Dedifferentiated amniotic fluid mesenchymal stem cell (primary cell): ENCODE results near the gene SART1.

Source experiments
- DNase-seq: peaks from one replicate; pipeline ENCODE4 v3.0.0-alpha.2; 2016; ENCODE audit errors: extremely low spot score

The SART1 gene

GRCh38 chr11:65964906-65965305 is 3.4 kb downstream of the SART1 start:
- no peak for DNase-seq

DNA sequence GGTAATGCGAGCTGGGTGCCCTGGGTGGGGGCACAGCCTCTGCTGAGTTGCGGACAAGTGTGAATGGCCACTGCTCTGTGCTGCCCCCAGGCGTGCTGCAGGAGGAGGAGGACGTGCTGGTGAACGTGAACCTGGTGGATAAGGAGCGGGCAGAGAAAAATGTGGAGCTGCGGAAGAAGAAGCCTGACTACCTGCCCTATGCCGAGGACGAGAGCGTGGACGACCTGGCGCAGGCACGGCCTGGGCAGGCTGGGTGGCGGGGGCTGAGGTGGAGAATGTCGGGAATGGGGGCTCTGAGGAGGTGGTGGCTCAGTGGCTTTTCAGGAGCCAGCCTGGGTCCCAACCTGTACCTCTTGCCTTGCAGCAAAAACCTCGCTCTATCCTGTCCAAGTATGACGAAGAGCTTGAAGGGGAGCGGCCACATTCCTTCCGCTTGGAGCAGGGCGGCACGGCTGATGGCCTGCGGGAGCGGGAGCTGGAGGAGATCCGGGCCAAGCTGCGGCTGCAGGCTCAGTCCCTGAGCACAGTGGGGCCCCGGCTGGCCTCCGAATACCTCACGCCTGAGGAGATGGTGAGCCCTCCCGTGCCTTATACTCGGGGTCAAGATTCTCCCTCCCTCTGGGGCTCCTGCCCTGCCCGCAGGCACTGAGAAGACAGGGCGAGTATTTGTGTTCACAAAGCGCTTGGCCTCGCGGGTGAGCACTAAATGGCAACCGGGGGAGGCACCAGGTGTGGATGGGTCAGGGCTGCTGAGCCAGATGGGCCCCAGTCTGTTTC is 4.6 kb downstream of the SART1 start:
- DNase-seq = no peak

- no peak for DNase-seq
Observed at GRCh38 chr11:65967329-65967934, 5.9 kb downstream of the SART1 start.

DNA sequence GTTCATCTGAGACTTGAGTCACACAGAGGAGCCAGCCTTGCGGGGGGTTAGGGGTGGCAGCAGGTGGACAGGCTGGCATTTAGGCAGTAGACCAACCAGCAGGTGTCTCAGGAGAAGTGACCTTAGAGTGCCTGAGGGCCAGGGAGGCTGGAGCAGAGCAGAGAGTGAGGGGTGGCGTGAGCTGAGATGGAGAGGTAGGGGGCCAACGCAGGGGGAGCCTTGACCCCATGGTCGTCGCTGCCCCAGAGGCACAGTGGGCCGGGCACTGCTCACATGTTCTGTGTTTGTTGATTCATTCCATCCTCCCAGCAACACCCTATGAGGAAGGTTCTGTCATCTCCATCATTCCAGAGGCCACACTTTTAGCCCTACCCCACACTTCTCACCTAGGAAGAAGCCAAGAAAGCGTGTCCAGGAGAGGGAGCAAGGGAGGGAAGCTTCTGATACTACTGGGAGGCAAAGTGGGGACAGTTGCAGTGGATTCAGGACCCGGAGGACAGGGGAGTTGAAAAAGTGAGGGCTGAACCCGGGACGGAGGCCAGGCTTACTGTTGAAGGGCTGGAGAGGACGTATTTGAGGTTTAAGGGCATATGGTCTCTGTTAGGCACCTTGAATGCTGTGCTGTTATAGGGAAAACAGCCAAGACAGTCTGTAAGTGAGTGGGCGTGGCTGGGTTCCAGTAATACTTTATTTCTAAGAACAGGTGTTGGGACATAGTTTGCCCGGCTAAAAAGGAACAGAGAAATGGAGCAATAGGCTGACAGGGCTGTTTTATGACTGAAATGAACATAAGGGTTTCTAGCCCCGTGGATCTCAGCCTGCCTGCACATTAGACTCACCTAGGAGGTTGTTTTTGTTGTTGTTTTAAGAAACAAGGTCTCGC is 7.3 kb downstream of the SART1 start:
- DNase-seq = no peak

DNA sequence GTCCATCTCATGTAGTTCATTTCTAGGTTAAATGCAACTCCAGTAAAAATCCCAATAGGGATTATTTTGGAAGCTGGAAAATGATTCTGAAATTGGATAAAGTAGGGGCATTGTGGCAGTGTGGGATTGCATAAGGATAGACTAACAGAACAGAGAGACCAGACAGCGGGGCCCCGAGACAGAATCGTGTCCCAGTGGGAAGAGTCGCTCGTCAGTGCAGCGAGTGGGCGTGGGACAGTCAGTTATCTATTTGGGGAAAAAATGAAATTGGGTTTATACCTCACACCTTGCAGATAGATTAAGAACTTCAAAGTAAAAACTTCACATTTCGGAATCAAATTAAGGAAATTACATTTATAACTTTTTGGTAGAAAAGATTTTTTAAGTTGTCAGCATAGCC is 10.6 kb downstream of the SART1 start:
- DNase-seq = no peak

DNA sequence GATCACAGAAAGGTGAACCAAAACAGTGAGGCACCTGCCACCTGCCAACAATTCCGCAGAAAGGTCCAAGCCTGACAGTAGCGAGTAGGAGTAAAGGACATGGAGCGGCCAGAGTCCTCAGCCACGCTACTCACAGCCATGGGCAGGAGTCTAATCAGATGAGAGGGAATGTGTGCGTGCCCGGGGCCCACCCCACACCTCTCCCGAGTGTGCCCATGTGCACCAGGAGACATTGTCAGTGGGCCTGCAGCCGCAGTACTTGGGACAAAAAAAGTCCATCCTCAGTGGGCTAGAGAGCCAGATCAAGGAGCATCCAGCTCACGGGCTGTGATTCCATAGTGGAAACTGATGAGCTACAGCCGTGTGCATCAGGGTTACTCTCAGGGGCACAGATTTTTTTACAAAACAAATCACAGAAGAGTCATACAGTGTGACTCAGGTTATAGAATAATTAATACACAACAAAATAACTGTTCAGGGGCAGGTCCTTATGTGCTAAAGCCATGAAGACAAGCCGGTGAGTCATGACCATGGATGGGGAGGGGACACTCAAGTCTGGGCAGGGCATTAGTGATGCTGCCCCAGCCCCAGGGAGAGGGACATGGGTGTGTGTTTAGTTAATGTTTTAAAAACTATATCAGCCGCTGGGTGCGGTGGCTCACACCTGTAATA is 12.0 kb downstream of the SART1 start:
- DNase-seq = no peak

- no peak for DNase-seq
Observed at GRCh38 chr11:65975771-65976170, 14.2 kb downstream of the SART1 start.

DNA sequence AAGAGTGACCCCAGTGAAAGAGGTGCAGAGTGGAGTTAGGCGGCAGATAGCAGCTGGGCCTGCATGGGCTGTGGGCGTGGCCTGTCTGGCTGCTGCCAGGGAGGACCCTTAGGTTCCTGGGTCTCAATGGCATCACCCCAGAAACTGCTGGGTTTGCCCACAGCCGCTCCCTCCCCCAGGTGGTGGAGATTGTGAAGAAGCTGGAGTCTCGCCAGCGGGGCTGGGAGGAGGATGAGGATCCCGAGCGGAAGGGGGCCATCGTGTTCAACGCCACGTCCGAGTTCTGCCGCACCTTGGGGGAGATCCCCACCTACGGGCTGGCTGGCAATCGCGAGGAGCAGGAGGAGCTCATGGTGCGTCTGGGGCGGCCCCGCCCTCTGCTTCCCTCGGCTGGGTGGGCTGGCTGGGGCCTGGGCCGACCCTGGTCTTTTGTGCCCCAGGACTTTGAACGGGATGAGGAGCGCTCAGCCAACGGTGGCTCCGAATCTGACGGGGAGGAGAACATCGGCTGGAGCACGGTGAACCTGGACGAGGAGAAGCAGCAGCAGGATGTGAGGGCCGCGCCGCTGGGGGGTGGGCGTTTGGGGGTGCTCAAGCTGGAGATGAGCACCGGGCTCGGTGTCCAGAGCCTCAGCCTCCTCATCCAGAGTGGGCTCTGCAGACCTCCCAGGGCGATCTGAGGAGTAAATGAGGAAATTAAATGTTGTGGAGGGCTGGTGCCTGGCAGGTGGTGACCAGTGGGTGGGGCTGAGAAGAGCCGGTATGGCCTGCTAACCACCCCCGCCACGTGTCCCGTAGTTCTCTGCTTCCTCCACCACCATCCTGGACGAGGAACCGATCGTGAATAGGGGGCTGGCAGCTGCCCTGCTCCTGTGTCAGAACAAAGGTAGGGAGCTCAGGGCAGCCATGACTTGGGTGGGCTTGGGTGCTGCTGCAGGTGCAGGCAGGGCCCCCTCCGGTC is 15.0 kb downstream of the SART1 start:
- no peak for DNase-seq

DNA sequence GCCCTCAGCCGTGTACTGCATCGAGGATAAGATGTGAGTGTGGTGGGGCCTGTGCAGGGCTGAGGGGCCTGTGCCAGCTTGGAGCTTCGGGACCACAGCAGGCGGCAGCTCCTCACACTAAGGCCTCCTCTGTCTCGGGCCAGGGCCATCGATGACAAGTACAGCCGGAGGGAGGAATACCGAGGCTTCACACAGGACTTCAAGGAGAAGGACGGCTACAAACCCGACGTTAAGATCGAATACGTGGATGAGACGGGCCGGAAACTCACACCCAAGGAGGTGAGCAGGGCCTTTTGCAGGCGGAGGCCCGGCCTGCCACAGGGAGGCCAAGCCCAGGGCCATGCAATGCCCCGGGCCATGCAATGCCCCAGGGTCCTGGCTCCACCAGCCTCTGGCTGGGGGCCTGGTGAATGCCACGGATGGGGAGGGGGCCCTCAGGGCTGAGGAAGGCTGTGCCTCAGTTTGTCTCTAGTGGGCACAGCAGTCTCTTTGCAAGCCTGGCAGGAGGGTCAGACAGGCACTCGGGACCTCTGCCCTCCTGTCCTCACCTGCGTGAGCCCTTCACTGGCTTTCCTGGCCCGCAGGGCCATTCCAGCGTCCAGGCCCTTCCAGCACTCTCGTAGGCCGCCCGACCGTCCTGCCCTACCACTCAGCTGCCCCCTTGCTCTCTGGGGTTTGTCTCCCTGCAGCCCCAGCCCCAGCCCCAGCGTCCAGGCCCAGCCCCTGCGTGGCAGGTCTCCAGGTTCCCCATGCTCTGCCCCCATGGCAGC is 16.3 kb downstream of the SART1 start:
- DNase-seq = no peak

GRCh38 chr11:65978391-65979238 is 17.1 kb downstream of the SART1 start:
- no peak for DNase-seq

GRCh38 chr11:65979261-65979759 is 17.8 kb downstream of the SART1 start:
- no peak for DNase-seq

- no peak for DNase-seq
Observed at GRCh38 chr11:65981101-65981740, 19.7 kb downstream of the SART1 start.

DNA sequence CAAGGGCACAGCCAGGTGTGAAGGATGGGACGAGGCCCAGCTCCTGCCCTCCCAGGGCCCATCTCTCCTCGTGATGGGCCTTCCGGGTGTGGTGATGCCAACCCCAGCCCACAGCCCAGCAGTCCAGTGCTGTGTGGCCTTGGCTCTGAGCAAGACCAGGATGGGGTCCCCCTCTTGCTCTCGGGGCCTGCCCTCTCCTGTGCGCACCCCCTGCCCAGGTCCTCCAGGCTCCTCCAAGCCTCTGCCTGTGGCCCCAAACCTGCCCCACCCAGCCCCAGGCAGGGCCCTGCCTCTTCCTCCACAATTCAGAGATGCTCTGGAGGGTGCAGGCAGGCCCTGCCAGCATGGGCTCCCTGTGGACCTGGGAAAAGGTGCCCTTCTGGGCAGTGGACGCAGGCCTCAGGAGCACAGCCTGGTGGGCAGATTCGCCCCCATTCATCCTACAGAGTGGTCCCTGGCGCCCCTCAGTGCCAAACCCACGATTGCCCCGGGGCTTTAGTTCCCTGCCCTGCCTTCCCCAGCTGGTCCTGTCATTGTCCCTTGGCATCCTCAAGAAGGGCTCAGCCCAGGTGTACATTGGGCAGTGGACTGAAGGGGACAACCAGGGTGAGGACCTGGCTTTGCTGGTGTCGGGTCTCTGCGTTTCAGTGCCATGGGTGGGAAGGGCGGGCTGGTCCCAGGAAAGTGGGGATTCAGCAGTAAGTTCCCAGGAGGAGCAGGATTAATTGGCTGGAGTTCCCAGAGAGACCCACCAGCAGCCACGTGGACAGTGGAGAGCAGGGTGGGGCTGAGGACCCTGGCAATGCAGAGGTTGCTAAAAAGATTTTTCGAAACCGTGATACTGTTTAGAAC is 20.7 kb downstream of the SART1 start:
- no peak for DNase-seq

DNA sequence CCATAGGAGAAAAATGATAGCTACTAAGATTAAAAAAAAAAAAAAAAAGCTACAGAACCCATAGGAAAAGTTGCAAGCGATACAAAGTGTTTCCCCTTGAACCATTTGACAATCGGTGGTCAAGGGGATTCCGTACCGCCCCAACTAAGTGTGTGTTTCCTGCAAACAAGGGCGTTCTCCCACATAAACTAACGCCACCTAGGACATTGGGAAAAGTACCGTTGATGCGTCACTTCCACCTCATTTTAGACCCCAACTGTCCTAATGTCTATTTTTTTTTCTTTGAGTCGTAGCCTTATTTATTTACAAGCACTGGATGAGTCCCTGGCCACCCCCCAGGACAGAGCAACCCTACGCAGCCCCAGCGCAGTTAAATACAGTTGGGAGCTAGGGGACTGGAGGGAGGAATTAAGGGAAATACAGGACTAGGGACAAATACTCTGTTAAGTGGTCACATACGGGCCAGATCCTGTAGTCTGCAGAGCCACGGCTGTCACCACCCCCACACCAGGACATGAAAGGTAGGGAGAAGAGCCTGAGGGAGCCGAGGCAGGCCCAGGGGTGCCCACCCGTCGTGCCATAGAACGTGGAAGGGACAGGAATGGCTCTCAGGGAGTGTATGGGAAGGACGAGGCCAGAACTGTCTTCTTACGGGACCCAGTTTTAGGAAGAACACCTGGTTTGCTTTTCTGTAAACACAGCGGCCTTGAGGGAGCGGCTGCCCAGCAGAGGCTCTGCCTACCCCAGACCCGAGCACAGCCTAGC is 21.5 kb downstream of the SART1 start:
- DNase-seq = no peak

- DNase-seq = no peak
Observed at GRCh38 chr11:65983589-65983987, 22.1 kb downstream of the SART1 start.

- no peak for DNase-seq
Observed at GRCh38 chr11:65987336-65987735, 25.8 kb downstream of the SART1 start.
